Measurements from ENCODE around the gene SPDYE4. TPM values are rescaled to one million over a fixed set of nuclear protein-coding genes. Genes with fewer than 3 reads are reported as not detected.

Gene SPDYE4
- total and polyA plus RNA-seq, 2 experiments from 2014 or later = not detected

DNA sequence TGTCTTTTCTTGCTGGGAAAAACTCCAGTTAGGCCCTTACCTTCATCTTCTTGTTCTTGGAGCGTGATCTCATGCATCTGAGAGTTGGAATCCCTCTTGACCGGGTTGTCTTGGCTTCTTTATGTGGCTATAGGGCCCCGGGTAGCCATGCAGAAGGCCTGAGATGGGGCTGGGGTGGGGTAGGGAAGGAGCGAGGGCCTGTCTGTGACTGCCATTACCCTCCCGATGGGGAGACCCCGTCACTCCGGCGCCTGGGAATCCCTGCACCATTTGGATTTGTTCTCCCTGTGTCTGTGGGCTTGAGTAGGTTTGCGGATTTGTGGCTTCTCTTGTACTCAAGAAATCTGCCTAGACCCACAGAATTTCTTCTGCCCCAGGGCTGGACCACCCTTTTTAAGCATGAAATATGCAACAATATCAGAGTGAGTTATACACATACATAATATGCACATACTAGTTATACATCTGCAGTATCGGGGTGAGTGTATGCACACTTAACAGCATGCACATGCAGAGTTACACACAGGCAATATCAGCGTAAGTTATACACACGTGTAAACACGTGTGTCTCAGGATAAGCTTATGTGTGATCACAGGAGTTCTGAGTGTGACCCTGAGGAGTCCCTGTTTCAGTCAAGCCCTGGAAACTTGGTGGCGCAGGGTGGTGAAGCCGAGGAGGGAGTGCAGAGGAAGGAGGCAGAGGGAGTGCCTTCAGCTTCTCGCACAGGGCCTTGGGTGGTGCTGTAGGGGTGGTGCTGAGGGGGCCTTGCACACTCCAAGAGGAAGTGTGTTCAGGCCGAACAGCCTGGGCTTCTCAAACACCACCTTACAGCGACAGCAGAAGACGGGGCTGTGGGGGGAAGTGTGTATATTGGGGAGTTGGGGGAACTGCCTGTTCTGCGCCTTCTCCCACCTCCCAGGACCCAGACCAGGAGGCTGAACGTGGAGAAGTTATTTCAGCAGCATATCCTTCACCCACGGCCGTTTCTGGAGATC, 32.2 kb downstream of the SPDYE4 start:
- H3K27ac ChIP-seq = no peak overlapping the region
- H3K9me3 ChIP-seq (ENCODE audit: low read depth) = no peaks in the 10 kb centered on the region
- H3K36me3 ChIP-seq = no peaks in the 10 kb centered on the region
- no peaks in the 10 kb centered on the region for H3K4me1 ChIP-seq (ENCODE audit: low read depth)
- H3K4me3 ChIP-seq = no peak overlapping the region
- TF ChIP-seq, protein P1, sequence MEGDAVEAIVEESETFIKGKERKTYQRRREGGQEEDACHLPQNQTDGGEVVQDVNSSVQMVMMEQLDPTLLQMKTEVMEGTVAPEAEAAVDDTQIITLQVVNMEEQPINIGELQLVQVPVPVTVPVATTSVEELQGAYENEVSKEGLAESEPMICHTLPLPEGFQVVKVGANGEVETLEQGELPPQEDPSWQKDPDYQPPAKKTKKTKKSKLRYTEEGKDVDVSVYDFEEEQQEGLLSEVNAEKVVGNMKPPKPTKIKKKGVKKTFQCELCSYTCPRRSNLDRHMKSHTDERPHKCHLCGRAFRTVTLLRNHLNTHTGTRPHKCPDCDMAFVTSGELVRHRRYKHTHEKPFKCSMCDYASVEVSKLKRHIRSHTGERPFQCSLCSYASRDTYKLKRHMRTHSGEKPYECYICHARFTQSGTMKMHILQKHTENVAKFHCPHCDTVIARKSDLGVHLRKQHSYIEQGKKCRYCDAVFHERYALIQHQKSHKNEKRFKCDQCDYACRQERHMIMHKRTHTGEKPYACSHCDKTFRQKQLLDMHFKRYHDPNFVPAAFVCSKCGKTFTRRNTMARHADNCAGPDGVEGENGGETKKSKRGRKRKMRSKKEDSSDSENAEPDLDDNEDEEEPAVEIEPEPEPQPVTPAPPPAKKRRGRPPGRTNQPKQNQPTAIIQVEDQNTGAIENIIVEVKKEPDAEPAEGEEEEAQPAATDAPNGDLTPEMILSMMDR (IDR thresholded peaks at IDR 0.05; ENCODE audit: low read depth, low read length) = no peak
- no peak for DNase-seq (ENCODE audit: low read depth in 1 of 2, low spot score in 1 of 2)
- H3K27me3 ChIP-seq = no peaks in the 10 kb centered on the region

DNA sequence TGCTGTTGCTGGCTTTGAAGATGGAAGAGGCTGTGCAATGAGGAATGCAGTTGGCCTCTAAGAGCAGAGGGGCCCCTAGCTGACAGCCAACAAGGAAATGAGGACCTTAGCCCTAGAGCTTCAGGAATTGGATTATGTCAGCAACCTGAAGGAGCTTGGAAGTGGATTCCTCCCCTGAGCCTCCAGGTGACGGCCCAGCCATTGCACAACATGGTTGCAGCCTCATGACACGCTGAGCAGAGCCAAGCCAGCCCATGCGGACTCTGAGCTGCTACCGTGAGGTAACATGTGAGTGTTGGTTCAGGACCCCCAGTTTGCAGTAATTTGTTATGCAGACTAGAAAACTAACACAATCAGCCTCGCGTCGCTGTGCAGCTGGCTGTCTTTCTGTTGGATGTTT, 33.9 kb downstream of the SPDYE4 start:
- TF ChIP-seq, protein P1 (IDR thresholded peaks at IDR 0.05; ENCODE audit: low read depth, low read length) = no peak
- no peaks in the 10 kb centered on the region for H3K4me1 ChIP-seq (ENCODE audit: low read depth)
- no peaks in the 10 kb centered on the region for H3K27me3 ChIP-seq

DNA sequence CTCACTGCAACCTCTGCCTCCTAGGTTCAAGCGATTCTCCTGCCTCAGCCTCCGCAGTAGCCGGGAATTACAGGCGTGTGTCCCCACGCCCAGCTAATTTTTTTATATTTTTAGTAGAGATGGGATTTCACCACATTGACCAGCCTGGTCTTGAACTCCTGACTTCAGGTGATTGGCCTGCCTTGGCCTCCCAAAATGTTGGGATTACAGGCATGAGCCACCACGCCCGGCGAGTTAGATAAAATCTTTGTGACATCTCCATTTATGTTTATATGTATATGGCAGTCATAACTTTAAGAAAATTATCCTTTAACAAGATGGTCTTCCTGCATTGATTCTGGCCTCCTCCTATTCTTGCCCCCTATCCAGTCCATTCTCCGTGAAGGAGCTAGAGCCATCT, 37.8 kb downstream of the SPDYE4 start:
- no peak for DNase-seq (ENCODE audit: low read depth in 1 of 2, low spot score in 1 of 2)
- Histone ChIP-seq H3K4me3 (no peak overlapping the region), H3K27ac (no peak overlapping the region), H3K9me3 (ENCODE audit: low read depth) (no peaks in the 10 kb centered on the region), H3K4me1 (ENCODE audit: low read depth) (no peaks in the 10 kb centered on the region), H3K27me3 (no peaks in the 10 kb centered on the region), H3K36me3 (no peaks in the 10 kb centered on the region)
- TF ChIP-seq, protein P1 (IDR thresholded peaks at IDR 0.05; ENCODE audit: low read depth, low read length) = no peak

More for the DNA sequence above, 33.9 kb downstream of the SPDYE4 start:
- Histone ChIP-seq H3K9me3 (ENCODE audit: low read depth) (no peaks in the 10 kb centered on the region), H3K4me3 (no peak overlapping the region), H3K36me3 (no peaks in the 10 kb centered on the region), H3K27ac (no peak overlapping the region)
- DNase-seq (ENCODE audit: low read depth in 1 of 2, low spot score in 1 of 2) = no peak

DNA sequence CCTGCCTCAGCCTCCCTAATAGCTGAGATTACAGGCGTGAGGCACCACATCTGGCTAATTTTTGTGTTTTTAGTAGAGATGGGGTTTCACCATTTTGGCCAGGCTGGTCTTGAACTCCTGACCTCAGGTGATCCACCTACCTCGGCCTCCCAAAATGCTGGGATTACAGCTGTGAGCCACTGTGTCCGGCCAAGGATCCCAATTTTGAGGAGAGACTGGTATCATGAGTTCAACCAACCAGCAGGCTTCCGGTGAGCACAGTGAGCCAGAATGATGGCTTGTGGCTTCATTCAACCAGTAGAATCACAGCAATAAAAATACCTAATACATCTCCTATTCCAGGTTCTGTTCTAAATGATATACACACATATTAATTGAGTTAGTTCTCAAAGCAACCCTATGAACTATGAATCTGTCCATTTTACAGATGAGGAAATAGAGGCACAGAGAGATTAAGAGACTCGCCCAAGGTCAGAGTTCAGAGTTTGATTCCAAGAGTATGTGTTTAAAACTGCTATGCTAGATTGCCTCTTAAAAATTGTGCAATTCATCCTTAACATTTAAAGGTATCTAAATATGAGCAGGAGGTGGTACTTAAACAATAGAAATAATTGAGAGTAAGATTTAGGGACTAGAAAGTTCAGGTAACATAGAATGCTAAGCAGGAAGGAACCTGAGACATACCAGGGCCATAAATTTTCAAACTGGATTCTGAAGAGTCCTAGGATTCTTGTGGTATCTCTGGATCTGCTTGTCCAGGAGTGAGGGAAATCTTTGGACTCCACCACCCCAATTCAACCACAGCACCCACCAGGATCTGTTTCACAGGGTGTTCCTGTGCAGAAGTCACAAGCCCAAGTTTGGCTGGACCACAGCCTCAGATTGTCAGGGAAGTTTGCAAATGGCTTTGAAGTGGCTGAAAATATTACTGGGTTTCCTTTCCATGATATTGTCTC, 38.8 kb downstream of the SPDYE4 start:
- Histone ChIP-seq H3K4me1 (ENCODE audit: low read depth) (no peaks in the 10 kb centered on the region), H3K27ac (no peak overlapping the region), H3K4me3 (no peak overlapping the region), H3K9me3 (ENCODE audit: low read depth) (no peaks in the 10 kb centered on the region), H3K36me3 (no peaks in the 10 kb centered on the region), H3K27me3 (no peaks in the 10 kb centered on the region)
- DNase-seq (ENCODE audit: low read depth in 1 of 2, low spot score in 1 of 2) = no peak
- TF ChIP-seq, protein P1 (IDR thresholded peaks at IDR 0.05; ENCODE audit: low read depth, low read length) = no peak

DNA sequence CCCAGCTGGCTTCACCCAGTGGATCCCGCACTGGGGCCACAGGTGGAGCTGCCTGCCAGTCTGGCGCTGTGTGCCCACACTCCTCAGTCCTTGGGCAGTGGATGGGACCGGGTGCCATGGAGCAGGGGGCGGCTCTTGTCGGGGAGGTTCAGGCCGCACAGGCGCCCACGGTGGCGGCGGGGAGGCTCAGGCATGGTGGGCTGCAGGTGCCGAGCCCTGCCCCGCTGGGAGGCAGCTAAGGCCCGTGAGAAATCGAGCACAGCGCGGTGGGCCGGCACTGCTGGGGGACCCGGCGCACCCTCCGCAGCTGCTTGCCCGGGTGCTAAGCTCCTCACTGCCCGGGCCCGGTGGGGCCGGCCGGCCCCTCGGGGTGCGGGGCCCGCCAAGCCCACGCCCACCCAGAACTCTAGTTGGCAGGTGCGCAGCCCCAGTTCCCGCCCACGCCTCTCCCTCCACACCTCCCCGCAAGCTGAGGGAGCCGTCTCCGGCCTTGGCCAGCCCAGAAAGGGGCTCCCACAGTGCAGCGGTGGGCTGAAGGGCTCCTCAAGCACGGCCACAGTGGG, 40.3 kb downstream of the SPDYE4 start:
- no peak overlapping the region for H3K27ac ChIP-seq
- no peaks in the 10 kb centered on the region for H3K36me3 ChIP-seq
- H3K27me3 ChIP-seq = no peaks in the 10 kb centered on the region
- H3K4me1 ChIP-seq (ENCODE audit: low read depth) = peaks cover under 1% of the 10 kb centered on the region
- no peaks in the 10 kb centered on the region for H3K9me3 ChIP-seq (ENCODE audit: low read depth)
- no peak for DNase-seq (ENCODE audit: low read depth in 1 of 2, low spot score in 1 of 2)
- H3K4me3 ChIP-seq = no peak overlapping the region
- TF ChIP-seq, protein P1 (IDR thresholded peaks at IDR 0.05; ENCODE audit: low read depth, low read length) = no peak

All from cardiac muscle cell (in vitro differentiated cells and primary cell).